Activated naive CD4-positive, alpha-beta T cell treated with anti-CD3 and anti-CD28 coated beads, Interleukin-2, amount 50 U/mL, for 24 hours (primary cell): ENCODE results near the gene EIF6.

Experiments used
- H3K27ac Mint-ChIP-seq: one replicate; pipeline ENCODE4 v1.8.0; 2021; ENCODE audit warnings: mild to moderate bottlenecking, mixed read lengths
- H3K27me3 Mint-ChIP-seq: one replicate; pipeline ENCODE4 v1.8.0; 2021; ENCODE audit warnings: mixed read lengths
- H3K36me3 Mint-ChIP-seq: one replicate; pipeline ENCODE4 v1.8.0; 2021; ENCODE audit warnings: mixed read lengths
- H3K4me1 Mint-ChIP-seq: one replicate; pipeline ENCODE4 v1.8.0; 2021; ENCODE audit warnings: mixed read lengths
- H3K4me3 Mint-ChIP-seq: one replicate; pipeline ENCODE4 v1.8.0; 2021; ENCODE audit warnings: mild to moderate bottlenecking, mixed read lengths
- H3K9me3 Mint-ChIP-seq: one replicate; pipeline ENCODE4 v1.8.0; 2021; ENCODE audit warnings: mixed read lengths

The EIF6 gene

DNA sequence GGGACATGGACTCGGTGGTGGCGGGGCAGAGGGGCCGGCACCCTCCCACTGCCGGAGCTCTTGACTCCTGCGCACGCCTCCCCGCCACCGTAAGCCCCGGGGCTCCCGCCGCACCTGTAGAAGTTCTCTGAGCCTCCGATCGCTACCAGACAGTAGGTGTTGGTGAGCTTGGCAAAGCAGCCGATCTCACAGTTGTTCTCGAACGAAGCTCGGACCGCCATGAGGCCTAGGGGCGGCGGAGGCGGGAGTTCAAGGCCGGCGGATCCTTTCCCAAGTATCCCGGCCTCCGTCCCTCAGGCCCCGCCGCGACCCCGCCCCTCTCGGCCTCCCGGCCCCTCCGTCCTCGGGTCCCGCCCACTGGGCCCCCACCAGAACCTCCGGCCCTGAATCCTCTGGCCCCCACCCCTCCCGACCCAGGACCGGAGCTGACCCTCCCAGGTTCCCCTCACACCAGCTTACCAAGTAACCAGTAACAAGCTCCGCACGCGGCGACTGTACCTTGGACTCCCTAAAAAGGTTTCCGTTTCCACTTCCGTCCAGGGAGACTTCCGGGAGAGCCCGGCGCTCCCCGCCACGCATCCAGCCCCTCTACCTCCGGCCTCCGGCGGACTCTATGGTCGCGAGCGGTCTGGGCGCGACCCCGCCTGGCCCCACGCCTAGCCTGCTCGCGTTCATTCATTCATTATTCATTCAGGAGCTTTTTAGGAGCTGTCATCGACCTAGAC is at the start of gene EIF6:
Gene EIF6, minus strand, starts transcription at position 506 of the 725 bp plus-strand sequence. Its CDS starts 285 bp downstream, at position 221.
- Mint-ChIP-seq H3K27me3 (no peaks in the 10 kb centered on the region), H3K27ac (peak within 1 kb of the TSS; percentile 97), H3K4me3 (peak within 1 kb of the TSS; percentile 91), H3K9me3 (no peaks in the 10 kb centered on the region), H3K4me1 (peaks cover 30% of the 10 kb centered on the region), H3K36me3 (peaks cover 12% of the 10 kb centered on the region)

DNA sequence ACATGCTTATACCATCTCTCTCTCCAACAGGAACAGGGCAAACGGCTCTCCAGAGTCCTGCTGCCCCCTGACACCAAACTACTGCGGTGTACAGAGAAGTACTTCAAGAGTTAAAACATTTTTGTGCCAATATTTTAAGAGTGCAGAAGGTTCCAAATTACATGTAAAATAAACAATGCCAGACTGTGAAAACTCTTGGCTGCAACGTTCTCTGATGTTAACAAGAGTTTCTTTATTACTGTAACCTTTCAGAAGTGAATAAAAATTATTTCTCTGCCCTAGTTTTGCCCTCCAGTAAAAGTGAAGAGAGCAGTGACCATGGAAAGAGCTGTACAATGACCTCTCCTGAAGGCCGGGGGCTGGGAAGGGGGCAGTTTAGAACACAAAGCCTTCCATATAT is 49.0 kb upstream of the EIF6 start:
- Mint-ChIP-seq H3K27me3 (no peaks in the 10 kb centered on the region), H3K9me3 (no peaks in the 10 kb centered on the region), H3K27ac (no peak overlapping the region), H3K4me1 (peaks cover 4% of the 10 kb centered on the region), H3K4me3 (no peak overlapping the region), H3K36me3 (peaks cover 2% of the 10 kb centered on the region)

DNA sequence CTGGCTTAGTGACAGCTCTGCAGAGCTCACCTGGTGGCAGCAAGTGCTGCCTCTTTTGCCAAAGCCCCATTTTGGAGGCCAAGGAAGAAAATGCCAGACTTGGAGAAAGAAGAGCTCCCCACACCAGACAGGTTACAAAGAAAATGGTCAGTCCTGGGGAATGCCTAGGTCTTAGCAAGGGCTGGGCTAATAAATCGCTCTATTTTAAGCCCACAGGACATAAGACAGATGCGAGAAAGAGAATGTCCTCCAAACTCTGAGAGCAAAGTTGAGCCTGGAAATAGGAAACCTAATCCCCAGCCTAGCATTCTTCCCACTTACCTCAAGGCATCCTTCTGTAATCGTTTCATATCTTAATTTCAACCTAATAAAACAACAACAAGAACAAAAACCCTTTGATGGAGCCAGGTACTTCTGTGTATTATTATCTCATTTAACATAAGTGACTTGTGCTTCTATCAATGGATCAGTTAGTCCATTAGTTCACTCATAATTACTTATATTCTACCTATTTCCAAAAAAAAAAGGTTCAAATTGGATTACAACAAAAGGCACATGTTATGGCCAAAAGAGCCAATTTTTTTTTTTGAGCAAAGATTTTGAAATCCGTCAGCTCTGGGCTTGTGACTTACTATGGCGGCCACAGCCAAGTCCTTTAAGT is 48.1 kb upstream of the EIF6 start:
- no peak overlapping the region for H3K27ac Mint-ChIP-seq
- H3K4me3 Mint-ChIP-seq: no peak overlapping the region
- H3K36me3 Mint-ChIP-seq: no peaks in the 10 kb centered on the region
- H3K4me1 Mint-ChIP-seq: peaks cover 11% of the 10 kb centered on the region
- H3K27me3 Mint-ChIP-seq: no peaks in the 10 kb centered on the region
- no peaks in the 10 kb centered on the region for H3K9me3 Mint-ChIP-seq

DNA sequence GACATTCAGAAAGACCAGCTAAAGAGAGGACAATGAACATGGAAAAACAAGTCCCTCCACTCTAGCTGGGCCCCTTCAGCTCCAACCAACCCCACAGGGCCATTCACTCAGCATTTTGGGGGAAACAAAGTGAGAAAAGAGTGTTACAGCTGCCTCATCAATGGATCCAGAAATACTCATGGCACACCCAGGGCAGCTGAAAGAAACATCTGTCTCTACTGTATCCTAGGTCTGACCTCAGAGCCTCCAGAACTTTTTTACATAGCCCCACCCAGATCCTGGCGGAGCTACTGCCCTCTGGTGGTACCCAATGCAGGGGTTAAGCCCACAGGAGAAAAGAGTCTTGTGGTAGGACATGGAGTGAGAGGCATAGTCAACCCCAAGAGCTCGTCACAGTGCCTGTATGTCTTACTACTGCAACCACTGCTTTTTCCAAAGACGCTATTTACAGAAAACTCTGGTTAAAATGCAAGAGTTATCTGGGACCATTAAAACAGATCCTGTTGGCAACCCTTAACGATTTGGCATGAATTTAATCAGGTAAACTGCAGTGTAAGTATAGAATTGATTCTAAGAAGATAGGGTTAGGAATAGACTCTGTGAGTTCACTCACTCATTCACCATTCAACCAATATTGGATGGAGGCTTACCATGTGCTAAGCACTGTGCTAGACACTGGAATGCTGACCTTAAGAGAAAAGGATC is 45.0 kb upstream of the EIF6 start:
- H3K9me3 Mint-ChIP-seq: no peaks in the 10 kb centered on the region
- H3K27me3 Mint-ChIP-seq: no peaks in the 10 kb centered on the region
- H3K4me1 Mint-ChIP-seq: peaks cover 15% of the 10 kb centered on the region
- peaks cover 5% of the 10 kb centered on the region for H3K36me3 Mint-ChIP-seq
- H3K27ac Mint-ChIP-seq: no peak overlapping the region
- H3K4me3 Mint-ChIP-seq: no peak overlapping the region

DNA sequence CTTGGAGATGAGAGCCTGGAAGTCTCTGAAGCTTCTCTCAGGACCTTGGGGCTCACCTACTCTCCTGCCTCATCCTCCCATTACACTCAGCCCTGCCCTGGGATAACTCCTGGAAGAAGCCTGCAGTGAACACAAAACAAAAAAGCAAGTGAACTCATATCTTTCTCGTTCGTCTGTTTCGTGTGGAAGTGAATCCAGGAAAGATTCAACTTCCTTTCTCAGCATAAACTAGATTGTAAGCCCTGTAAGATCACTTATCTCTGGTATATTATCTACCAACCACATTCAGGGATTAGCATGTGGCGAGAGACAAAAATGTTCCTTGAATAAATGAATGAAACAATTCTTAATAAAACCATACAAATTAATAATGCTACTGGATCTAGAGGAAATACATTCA is 44.1 kb upstream of the EIF6 start:
- Mint-ChIP-seq H3K27me3 (no peaks in the 10 kb centered on the region), H3K27ac (peak overlapping the region; percentile 35), H3K4me3 (peak overlapping the region; percentile 30), H3K9me3 (no peaks in the 10 kb centered on the region), H3K36me3 (peaks cover 5% of the 10 kb centered on the region), H3K4me1 (peaks cover 15% of the 10 kb centered on the region)

DNA sequence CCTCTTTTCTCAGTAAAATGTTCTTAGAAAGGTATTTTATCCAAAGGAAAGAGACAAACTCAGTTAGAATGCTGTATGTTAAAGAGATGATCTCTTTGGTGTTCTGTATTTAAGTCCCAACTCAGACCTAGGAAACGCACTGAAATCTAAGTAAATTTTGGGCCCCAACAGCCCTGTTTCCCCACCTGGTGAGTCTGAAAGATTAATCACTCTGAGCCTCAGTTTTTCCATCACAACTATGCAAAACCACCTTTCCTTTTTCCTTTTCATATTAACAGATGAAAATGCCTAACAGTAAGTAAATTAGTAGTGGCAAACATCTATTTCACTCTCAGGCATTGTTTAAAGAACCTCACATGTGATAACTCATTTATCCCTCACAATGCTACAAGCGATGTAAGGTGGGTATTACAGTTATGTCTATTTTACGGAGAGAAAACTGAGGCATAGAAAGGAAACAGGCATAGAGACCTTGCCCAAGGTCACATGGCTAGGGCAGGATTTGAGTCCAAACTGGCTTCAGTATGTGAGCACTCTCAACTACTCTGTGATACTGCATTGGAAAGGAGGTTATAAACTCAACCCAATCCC is 43.6 kb upstream of the EIF6 start:
- Mint-ChIP-seq H3K4me3 (peak overlapping the region; percentile 13), H3K9me3 (no peaks in the 10 kb centered on the region), H3K4me1 (peaks cover 15% of the 10 kb centered on the region), H3K27ac (peak overlapping the region; percentile 84), H3K36me3 (peaks cover 6% of the 10 kb centered on the region), H3K27me3 (no peaks in the 10 kb centered on the region)

DNA sequence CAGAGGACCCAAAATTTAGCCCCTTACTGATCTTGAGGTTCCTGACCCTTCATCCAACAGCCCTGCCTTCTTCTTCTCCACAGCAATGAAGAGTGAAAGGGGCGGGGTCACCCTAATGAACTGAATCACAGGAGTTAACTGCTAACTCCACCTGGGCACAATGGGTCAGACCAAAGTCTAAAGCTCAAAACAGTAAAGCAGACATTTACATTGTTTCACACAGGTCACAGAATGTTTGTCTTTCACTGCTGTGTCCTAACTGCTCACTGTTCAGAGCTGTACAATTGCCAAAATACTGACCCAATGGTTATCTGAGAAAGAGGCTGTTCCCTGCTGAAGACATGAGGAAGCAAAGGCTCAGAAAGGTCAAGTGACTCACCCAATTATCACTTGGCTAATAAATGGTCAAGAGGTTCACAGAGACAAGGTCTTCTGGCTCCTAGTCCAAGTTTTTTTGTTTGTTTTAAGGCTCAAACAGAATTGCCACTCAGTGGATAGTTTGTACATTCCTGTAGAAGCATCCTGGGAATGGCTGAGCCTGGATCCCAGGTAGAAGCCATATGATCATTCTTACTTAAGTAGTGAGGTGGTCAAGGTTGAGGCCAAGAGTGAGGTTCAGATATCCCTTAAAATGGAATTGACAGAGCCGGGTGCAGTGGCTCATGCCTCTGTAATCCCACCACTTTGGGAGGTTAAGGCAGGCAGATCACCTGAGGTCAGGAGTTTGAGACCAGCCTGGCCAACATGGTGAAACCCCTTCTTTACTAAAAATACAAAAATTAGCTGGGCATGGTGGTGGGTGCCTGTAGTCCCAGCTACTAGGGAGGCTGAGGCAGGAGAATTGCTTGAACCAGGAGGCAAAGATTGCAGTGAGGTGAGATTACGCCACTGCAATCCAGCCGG is 42.8 kb upstream of the EIF6 start:
- H3K4me1 Mint-ChIP-seq: peaks cover 15% of the 10 kb centered on the region
- peak overlapping the region; percentile 84 for H3K27ac Mint-ChIP-seq
- no peaks in the 10 kb centered on the region for H3K27me3 Mint-ChIP-seq
- no peak overlapping the region for H3K4me3 Mint-ChIP-seq
- H3K36me3 Mint-ChIP-seq: peaks cover 6% of the 10 kb centered on the region
- H3K9me3 Mint-ChIP-seq: no peaks in the 10 kb centered on the region

DNA sequence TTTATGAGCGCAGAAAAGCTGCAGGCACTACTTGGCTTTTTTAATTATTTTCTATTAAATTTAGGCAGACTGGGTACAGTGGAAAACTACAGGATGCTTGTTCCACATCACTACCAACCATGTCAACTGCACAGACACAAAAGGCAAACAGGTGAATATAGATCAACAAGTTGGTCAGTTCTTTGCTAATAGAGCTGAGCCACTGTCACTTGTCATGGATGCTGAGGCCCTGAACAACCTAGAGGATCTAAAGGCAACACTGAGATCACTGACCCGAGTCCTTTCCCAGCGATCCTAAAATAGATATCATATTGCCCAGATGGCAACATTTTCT is 42.1 kb upstream of the EIF6 start:
- H3K4me3 Mint-ChIP-seq: no peak overlapping the region
- no peak overlapping the region for H3K27ac Mint-ChIP-seq
- H3K9me3 Mint-ChIP-seq: no peaks in the 10 kb centered on the region
- H3K36me3 Mint-ChIP-seq: peaks cover 6% of the 10 kb centered on the region
- H3K27me3 Mint-ChIP-seq: no peaks in the 10 kb centered on the region
- peaks cover 15% of the 10 kb centered on the region for H3K4me1 Mint-ChIP-seq

DNA sequence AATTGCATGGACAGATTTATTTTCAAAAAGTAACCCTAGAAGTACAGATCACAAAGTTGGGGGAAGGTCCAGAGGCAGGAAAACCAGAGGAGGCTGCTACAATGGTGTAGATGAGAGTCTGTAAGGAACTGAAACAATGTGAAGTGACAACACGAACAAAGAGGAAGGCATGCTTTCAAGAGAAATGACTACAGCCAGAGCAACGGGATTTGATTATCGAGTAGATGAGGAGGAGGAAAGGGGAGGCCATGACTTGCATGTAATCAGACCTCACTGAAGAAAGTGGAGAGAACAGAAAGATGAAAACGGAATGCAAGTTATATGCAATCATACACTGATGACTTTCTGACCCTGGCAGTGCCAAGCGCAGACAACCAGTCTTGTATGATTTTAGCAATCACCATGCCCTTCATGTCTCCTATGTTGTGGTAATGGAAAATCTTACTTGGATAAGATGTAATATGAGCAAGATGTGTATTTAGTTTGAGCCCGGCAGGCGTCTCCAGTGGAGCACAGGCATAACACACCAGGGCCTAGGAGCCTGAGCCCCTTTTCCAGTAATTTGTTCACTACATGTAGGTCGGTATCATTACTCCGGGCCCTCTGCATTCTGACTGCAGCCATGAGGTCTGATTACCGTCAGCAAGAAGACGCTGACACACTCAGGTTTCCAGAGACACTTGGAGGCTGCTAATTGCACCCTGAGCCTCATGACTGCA is 41.6 kb upstream of the EIF6 start:
- Mint-ChIP-seq H3K4me1 (peaks cover 15% of the 10 kb centered on the region), H3K36me3 (peaks cover 6% of the 10 kb centered on the region), H3K9me3 (no peaks in the 10 kb centered on the region), H3K27me3 (no peaks in the 10 kb centered on the region), H3K27ac (no peak overlapping the region), H3K4me3 (no peak overlapping the region)

DNA sequence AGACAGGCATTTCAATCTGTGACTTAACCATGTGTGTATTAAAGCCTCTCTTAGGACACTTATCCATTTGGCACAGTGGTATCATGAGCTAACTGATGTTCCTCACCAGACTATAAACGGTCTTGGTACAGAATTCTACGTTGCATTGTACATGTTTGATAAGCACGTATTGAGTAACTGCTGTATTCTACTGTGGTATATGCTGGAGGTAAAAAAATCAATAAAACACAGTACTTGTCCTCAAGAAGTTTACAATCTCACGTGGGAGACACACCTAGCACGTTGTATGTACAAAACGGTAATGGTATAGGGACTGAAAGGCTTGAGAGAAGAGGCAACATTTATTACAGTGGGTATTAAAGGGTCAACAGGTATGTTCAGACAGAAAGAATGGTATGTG is 40.8 kb upstream of the EIF6 start:
- Mint-ChIP-seq H3K36me3 (peaks cover 8% of the 10 kb centered on the region), H3K9me3 (no peaks in the 10 kb centered on the region), H3K4me3 (no peak overlapping the region), H3K27me3 (no peaks in the 10 kb centered on the region), H3K27ac (no peak overlapping the region), H3K4me1 (peaks cover 15% of the 10 kb centered on the region)

DNA sequence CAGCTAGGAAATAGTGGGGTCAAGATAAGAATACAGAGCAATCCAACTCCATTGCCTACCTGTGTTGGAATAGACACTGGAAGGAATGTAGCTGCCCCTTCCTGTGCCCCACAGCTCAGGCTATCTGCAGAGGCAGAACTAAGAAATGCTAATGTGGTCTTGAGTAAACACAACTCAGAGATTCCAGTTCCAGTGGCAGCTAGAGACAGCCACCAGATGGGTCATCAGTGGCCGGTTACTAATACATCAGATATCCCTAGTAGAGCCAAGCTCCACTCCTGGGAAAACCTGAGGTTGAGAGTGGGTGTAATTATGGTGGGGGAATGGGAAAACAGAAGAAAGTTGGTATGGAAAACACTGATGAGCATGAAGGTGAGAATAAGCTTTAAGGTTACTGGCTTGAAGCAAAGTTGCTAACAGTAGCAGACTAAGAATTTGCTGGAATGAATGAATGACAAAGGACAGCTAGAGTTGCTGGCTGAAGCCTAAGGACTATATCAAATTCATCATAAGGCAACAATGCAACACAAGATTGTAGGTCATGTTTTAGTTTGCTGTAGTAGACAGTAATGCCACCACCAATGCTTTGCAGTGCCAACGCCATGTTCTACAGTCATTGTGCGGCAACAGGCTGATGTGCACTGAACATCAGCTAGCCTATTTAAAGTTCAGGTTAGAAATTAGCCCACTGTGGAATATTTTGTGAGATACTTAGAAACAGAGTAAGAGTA is 36.0 kb upstream of the EIF6 start:
- Mint-ChIP-seq H3K27me3 (no peaks in the 10 kb centered on the region), H3K9me3 (no peaks in the 10 kb centered on the region), H3K4me1 (peaks cover 18% of the 10 kb centered on the region), H3K27ac (no peak overlapping the region), H3K36me3 (peaks cover 5% of the 10 kb centered on the region), H3K4me3 (no peak overlapping the region)

DNA sequence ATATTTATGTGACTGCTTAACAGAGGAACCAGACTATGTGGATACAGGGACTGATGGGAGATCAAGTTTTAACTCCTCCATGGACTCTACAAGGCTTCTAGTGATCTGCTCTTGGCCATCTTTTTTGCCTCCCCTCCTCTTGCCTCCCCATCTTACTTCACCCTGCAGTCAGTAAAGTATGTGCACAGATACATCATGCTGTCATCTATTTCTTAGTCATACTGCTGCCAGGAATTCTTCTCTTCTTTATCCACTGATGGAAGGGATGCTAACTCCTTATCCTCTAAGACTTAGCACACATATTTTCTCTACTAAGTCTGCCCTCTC is 35.3 kb upstream of the EIF6 start:
- H3K36me3 Mint-ChIP-seq: peaks cover 3% of the 10 kb centered on the region
- H3K9me3 Mint-ChIP-seq: no peaks in the 10 kb centered on the region
- H3K27me3 Mint-ChIP-seq: no peaks in the 10 kb centered on the region
- H3K4me1 Mint-ChIP-seq: peaks cover 24% of the 10 kb centered on the region
- no peak overlapping the region for H3K27ac Mint-ChIP-seq
- H3K4me3 Mint-ChIP-seq: no peak overlapping the region

DNA sequence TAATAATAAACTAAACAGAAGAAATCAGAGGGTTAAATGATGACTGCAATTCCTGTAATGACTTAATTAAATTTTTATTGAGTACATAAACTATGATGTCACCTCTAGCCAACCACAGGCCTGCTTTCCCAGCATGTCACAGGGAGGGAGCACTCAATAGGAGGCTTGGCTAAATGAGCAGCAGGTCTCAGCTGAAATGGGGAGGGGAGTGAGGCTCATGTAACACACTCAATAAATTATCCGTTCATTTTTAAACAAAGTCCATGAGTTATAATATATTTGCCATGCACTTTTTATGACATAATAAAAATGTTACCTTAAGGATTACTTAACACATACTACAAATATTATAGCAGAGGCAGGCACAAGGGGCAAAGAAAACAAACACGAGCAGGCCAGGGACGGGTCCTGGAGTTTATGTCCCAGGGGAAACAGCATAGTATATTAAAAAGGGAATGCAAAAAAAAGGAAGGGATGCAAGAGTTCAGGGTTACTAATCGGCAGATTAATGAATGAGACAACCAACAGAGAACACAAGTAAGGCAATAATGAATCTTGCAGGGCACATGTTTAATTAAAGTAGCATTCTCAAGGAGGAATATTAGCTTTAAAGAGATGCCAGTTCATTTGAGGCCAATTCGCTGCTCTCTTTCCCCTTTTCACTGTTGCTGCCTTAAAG is 34.8 kb upstream of the EIF6 start:
- no peak overlapping the region for H3K27ac Mint-ChIP-seq
- H3K9me3 Mint-ChIP-seq: no peaks in the 10 kb centered on the region
- H3K4me1 Mint-ChIP-seq: peaks cover 25% of the 10 kb centered on the region
- no peaks in the 10 kb centered on the region for H3K27me3 Mint-ChIP-seq
- H3K36me3 Mint-ChIP-seq: peaks cover 3% of the 10 kb centered on the region
- no peak overlapping the region for H3K4me3 Mint-ChIP-seq
